Stimulated activated naive CD4-positive, alpha-beta T cell treated with Interleukin-2 at 50 U/mL for 16 hours (primary cell): ENCODE data around the gene VAT1L.

Experiments
- DNase-seq: peaks from one replicate; lab custom pipeline; 2025; lab: John Stamatoyannopoulos, UW

The VAT1L gene

GRCh38 chr16:77782694-77783093, 5.7 kb upstream of the VAT1L start:
- no peak for DNase-seq

DNA sequence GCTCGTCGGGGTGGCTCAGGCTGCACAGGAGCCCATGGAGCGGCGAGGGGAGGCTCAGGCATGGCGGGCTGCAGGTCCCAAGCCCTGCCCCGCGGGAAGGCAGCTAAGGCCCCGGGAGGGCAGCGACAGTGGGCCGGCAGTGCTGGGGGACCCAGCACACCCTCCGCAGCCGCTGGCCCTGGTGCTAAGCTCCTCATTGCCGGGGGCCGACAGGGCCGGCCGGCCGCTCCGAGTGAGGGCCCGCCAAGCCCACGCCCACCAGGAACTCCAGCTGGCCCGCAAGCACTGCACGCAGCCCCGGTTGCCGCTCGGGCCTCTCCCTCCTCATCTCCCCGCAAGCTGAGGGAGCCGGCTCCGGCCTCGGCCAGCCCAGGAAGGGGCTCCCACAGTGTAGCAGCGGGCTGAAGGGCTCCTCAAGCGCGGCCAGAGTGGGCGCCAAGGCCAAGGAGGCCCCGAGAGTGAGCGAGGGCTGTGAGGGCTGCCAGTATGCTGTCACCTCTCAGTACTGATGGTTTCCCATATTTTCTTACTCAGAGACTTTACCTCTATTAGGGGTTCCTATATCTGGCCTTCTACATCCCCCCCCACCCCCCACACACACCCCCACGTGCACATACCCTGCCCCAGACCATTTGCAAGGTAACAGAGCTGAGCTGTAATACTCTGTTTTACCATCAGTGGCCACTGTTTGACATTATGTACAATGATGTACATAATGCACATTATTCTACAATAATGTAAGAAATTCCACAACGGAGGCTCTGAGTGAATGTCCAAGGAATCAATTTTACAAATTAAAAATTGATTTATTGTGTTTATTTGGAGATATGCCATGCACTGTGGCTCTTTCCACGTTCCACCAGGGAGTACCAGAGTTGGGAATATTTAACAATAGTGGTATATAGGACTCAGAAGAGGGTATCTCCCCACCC, 3.7 kb upstream of the VAT1L start:
- no peak for DNase-seq

GRCh38 chr16:77785373-77785764, 3.0 kb upstream of the VAT1L start:
- DNase-seq, result no peak

- DNase-seq, result no peak
Measured at GRCh38 chr16:77786186-77786847, 2.0 kb upstream of the VAT1L start.

GRCh38 chr16:77787452-77787851, 912 bp upstream of the VAT1L start:
- DNase-seq, result no peak

- DNase-seq, result no peak
Measured at GRCh38 chr16:77789085-77790008, 983 bp downstream of the VAT1L start.

DNA sequence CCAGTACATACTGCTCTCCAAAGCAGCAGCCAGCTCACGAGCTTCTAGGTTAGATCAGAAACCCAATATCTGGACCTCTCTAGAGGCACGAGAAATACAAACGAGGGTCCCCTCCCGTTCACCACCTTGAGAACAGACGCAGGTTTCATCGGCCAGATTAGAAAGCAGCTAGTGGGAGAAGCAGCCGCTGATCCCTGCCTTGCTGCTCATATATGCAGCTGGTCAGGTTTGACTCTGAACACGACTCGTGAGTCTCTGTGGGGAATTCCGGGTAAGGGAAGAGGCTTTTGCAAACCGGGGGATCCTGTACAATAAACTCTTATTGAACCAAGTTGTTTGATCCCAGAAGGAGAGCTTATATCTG, 1.6 kb downstream of the VAT1L start:
- no peak for DNase-seq

GRCh38 chr16:77790912-77791311, 2.5 kb downstream of the VAT1L start:
- DNase-seq, result no peak

DNA sequence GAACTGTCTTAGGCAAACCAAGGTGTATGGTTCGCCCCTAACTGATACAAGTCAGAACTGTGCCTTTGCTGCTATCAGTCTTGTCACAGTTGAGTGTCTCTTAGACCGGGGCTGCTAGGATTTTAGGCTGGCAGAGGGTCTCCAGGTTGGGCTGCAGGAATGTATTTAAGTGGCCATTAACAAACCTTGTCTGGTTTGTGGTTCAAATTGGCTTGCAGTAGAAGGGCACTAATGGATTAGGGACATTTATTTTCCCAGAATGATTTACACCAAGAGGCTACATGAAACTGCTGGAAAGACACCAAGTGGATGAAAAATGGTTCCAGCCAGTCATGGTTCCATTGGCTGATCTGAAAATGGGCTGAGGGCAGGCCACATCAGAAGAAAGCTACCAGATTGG, 5.1 kb downstream of the VAT1L start:
- DNase-seq, result no peak

DNA sequence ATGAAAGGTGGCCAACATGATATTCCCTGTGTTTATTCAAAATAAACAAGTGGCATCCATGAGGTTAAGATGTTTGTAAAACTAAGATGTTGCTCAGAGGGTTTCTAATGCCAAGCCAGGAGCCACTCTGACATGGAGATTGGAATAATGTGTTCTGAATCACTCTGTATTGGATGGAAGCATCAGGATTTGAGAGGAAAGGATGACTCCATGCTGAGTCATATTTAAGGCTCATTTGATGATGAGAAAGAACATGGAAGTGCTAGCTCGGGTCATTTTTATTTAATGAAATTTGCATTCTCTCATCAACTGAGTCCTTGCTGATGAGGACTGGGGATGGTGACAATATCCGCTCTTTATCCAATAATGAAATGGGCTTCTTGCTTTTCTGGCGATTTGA, 6.2 kb downstream of the VAT1L start:
- DNase-seq, result no peak

- DNase-seq, result no peak
Measured at GRCh38 chr16:77801817-77802216, 13.5 kb downstream of the VAT1L start.

DNA sequence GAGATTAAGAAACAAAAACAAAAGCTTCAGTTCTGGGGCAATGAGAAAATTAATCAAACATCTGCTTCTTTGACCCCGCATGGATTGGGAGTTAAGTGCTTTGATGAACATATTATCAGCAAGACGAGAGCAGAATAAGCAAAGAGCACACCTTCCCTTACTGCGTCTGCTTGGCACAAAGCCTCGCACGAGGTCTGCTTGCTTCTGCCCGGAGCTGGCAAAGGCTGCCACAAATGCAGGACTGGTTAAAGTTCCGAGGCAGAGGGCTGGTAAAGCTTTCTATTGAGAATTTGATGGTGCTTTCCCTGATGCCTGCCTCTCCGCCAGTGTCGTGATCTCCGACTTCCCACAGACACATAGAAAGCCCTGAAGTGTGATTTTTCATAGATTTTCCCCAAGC, 17.0 kb downstream of the VAT1L start:
- DNase-seq, result no peak

DNA sequence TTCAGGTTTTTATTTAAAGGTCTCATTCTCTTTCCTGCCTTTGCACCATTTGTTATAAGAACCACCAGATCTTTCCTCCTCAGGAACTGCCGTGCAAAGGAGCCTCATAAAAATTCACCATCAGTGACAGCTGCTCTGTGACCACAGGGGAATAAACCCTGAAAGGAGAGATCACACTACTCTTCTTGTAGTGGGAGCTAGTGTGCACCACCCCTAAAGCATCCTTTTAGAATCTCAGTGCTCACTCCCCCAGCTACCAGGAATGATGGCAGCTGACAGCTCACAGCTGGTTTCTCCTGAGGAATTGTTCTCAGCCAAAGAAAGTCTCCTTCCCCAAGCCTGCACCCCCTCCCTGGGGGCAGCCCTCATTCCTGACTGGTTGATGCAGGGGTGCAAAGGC, 18.7 kb downstream of the VAT1L start:
- no peak for DNase-seq

GRCh38 chr16:77812856-77813500, 24.6 kb downstream of the VAT1L start:
- no peak for DNase-seq

DNA sequence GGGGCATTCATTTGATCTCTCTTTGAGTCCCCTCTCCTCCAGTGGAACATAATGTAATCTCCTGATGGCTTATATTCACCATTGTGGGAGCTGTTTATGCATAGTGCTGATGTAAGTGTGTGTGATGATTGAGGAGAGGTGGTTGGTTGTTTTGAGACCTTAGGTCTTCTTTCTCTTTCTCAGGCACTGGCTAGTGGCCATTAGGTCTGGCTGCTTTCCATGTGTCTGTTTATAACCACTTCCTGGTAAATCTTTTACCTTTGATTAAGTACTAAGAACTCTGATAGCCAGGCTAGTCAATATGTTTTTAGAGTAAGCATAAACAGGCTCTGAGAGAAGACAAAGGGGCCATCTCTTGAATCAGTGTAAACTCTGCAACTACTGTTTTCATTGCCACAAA, 27.9 kb downstream of the VAT1L start:
- DNase-seq, result no peak

DNA sequence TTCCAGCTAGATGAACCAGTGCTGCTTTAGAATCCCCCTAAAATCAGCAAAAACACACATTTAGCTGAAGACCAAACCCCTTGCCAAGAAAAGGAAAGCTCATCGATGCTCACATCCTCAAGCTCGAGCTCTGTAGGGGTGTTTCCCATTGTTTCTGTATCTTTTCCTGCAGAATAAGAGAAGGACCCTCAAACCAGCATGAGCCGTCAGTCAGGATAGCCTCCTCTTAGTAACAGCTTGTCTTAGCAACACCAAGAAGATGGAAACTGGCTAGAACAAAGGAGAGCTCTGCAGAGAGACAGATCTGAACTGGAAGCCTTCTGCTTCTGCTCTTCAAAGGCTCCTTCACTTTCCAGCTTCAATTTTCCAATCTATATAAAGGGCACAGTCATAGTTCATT, 32.0 kb downstream of the VAT1L start:
- no peak for DNase-seq

DNA sequence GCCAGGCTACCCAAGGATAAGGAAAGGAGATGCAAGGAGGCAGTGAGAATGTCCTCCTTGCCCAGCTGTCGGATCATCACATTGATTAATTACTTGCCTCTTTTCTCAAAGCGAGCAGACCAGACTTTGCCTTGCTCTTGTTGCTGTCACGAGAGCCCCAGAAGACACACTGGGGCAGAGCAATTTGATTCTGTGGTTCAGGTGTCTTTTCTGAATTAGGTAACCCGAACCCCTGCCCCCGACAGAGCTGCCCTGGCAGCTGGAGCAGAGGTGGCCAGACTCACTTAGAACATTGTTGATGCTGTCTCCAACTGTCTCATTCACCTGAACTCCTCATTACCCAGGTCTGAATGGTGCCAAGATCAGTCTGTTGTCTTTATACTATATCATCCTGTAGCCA, 34.3 kb downstream of the VAT1L start:
- DNase-seq, result no peak

DNA sequence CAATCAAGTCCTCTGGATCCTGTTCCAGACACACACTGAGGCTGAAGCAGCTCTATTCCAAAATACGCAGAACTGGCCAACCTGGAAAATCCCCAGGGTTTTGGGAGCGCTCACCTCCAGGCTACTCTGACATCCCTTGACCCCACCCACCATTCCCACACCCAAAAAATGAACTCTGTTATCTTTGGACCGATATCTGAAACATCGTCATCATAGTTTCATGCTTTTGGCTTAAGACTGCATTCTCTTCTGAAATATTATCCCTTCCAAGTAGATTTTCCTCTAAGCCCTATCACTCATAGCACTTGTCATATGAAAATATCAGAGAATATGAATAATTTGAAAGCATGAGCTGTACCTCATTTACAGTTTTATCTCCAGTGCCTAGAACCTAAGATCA, 34.7 kb downstream of the VAT1L start:
- no peak for DNase-seq

DNA sequence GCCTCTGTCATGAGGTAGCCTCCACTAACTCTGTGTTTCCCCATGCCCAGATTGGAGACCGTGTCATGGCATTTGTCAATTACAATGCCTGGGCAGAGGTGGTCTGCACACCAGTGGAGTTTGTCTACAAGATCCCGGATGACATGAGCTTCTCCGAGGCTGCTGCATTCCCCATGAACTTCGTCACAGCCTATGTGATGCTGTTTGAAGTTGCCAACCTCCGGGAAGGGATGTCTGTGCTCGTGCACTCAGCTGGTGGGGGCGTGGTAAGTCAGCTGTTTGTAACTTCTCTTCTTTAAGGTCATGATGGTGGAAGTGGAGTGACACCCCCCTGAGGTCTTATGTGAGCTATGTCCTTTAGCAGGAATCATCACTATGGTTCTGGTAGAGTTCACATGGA, 36.8 kb downstream of the VAT1L start:
- no peak for DNase-seq

- no peak for DNase-seq
Measured at GRCh38 chr16:77827032-77827431, 38.7 kb downstream of the VAT1L start.

DNA sequence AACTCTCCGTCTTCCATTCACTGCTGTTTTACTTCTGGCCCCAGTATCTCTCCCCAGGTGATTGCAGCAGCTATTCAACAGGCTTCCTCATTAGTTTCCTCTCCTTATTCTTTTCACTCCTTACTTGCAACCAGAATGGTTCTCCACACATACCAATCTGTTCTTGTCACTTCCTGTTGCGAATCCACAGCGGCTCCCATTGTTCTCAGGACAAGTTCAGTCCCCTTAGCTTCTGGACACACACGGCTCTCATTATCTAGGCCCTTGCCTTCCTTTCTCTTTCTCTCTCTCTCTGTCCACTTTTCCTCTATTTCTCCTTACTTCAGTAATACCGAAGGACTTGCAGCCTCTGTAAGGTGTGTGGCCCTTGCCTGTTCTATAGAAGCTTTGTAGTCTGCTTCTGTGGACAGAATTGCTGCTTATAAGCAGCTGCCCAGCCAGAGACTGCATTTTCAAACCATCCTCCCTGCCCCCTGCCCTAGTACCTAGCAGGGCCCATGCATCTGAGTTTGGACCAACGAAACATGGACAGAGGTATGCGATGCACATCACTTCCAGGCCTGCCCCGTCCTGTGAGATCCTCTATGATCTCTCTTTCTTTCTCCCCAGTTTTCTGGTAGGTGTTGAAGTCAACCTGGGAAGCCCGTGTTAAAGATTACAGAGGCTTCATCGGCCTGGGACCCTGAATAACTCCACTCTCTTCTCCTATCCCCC, 45.7 kb downstream of the VAT1L start:
- DNase-seq, result no peak
